HFF-Myc (cell line): Measurements from ENCODE around the gene MCHR1.

Source experiments
- DNase-seq: peaks from one replicate; pipeline ENCODE4 v3.0.0-alpha.2; 2011; ENCODE audit warnings: low read depth; ENCODE audit errors: extremely low read depth
- H3K4me3 ChIP-seq: replicated peaks from 2 replicates; pipeline ENCODE4 v1.5.1; 2011; ENCODE audit warnings: low read depth, mild to moderate bottlenecking, control low read depth, low read length
- TF ChIP-seq, protein P1 (sequence below): IDR thresholded peaks from 2 replicates; pipeline ENCODE4 v1.5.1; 2012; ENCODE audit warnings: mild to moderate bottlenecking, low read depth, low read length, control low read depth; ENCODE audit errors: missing control alignments

MCHR1 gene

GRCh38 chr22:40659166-40659565 lies 20.1 kb upstream of the MCHR1 start:
- TF ChIP-seq, protein P1, sequence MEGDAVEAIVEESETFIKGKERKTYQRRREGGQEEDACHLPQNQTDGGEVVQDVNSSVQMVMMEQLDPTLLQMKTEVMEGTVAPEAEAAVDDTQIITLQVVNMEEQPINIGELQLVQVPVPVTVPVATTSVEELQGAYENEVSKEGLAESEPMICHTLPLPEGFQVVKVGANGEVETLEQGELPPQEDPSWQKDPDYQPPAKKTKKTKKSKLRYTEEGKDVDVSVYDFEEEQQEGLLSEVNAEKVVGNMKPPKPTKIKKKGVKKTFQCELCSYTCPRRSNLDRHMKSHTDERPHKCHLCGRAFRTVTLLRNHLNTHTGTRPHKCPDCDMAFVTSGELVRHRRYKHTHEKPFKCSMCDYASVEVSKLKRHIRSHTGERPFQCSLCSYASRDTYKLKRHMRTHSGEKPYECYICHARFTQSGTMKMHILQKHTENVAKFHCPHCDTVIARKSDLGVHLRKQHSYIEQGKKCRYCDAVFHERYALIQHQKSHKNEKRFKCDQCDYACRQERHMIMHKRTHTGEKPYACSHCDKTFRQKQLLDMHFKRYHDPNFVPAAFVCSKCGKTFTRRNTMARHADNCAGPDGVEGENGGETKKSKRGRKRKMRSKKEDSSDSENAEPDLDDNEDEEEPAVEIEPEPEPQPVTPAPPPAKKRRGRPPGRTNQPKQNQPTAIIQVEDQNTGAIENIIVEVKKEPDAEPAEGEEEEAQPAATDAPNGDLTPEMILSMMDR, result no peak
- H3K4me3 ChIP-seq, result no peak overlapping the region
- DNase-seq, result no peak

GRCh38 chr22:40660730-40661129 lies 18.6 kb upstream of the MCHR1 start:
- DNase-seq, result no peak
- TF ChIP-seq, protein P1, result no peak
- H3K4me3 ChIP-seq, result no peak overlapping the region

GRCh38 chr22:40661671-40662070 lies 17.6 kb upstream of the MCHR1 start:
- H3K4me3 ChIP-seq, result no peak overlapping the region
- no peak for DNase-seq
- TF ChIP-seq, protein P1, result no peak

DNA sequence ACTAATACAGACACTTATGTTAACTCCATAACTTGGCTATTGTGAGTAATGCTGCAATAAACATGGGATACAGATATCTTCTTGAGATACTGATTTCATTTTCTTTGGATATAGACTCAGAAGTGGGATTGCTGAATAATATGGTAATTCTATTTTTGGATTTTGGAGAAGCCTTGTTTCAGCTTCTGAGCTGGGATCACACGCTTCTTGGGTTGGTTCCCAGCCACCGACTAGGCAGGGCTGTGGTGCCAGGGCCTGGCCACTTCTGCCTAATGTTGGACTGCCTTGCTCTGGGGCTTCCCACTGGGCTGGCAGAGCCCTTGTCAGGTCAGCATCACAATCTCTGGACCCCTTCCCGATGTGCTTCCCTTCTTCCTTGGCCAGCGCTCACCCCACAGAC lies 14.0 kb upstream of the MCHR1 start:
- TF ChIP-seq, protein P1, result no peak
- H3K4me3 ChIP-seq, result no peak overlapping the region
- no peak for DNase-seq

DNA sequence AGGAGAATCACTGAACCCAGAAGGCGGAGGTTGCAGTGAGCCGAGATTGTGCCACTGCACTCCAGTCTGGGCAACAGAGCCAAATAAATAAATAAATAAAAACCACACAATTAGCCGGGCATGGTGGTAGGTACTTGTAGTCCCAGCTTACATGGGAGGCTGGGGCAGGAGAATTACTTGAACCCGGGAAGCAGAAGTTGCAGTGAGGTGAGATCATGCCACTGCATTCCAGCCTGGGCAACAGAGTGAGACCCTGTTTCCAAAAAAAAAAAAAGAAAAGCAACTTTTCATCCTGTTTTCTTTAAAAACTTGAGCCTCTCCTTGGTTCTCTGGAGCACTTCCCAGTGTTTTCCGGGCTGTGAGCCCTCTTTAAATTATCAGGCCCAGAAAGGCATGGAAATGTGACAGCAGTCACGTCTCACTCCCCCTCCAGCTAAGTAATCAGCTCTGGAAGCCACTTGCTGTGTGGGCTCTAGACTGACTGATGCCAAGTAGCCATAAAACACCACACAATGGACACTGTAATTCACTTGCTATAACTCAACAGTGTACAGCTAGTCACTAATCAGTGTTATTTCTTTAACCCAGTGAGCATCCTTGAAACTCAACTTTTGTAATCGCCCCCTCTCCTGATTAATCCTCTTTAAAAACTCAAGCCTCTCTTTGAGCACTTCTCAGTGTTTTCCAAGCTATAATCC lies 13.0 kb upstream of the MCHR1 start:
- no peak overlapping the region for H3K4me3 ChIP-seq
- TF ChIP-seq, protein P1, result no peak
- no peak for DNase-seq

- no peak overlapping the region for H3K4me3 ChIP-seq
- peak; percentile 49 for DNase-seq
- TF ChIP-seq, protein P1, result no peak
Measured at GRCh38 chr22:40668611-40669411, 10.5 kb upstream of the MCHR1 start.

GRCh38 chr22:40670058-40670457 lies 9.2 kb upstream of the MCHR1 start:
- TF ChIP-seq, protein P1, result no peak
- no peak overlapping the region for H3K4me3 ChIP-seq
- no peak for DNase-seq
